Measurements from ENCODE around the gene URM1.
"Not testable (repeated sequence)": the region's sequence is repeated elsewhere in the genome, so short reads cannot be mapped to it uniquely, and the experiment has no call there.

The URM1 gene

DNA sequence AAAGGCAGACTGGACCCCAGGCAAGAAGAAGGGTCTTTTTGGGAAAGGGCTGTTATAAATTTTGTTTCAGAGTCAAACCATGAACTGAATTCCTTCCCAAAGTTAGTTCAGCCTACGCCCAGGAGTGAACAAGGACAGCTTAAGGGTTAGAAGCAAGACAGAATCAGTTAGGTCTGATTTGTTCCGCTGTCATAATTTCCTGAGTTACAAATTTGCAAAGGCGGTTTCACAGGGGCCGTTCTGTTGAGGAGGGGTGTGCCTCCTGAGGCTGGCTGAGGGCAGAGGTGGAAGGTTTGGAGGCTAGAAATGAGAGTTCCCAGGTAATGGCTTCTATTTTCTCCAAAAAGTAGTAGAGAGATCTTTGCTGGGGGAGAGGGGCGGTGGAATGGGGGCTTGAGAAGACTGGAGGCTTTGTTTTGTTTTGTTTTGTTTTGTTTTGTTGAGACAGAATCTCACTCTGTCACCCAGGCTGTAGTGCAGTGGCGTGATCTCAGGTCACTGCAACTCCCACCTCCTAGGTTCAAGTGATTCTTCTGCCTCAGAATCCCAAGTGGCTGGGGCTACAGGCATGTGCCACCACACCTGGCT, 45.4 kb downstream of the URM1 start:
- H3K27ac ChIP-seq: peak overlapping the region; percentile 70

DNA sequence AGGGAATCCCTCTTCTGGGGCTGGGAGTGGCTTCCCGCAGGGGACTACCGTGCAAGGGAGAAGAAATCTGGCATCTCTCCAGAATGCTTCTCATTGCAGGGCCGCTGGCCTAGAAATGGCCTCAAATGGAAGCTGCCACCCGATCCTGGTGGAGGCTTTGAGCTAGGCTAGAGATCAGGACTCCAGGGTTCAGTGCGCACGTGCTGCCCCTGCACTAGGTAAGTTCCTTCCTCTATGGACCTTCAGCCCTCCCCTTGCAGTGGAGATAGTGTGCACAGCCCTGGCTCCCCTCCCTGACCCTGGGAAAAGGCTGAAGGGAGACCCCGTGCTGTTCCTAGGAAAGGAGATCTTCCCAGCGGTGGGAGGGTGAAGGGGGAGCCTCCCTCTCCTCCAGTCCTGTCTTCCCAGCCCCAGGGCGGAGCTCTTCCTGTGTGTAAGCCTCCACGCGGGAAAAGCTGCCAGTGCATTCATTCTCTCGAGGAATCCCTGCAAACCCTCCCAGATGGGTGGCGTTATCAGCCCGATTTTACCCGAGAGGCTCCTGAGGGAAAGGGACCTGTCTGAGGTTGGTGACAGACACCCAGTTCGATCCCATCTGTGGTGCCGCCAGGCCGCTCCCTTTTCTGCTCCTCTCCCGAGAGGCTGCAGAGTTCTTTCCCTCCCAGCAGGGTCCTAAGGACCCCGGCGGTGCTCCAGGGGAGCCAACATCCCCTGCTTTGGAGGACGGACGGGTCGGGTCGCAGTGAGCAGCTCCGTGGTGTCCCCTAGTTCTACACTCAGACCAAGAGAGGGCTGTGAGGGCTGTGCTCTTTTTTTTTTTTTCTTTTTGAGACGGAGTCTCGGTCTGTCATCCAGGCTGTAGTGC, 48.1 kb downstream of the URM1 start:
- no peak for TF ChIP-seq ZFX (IDR thresholded peaks at IDR 0.05; ENCODE audit: borderline replicate concordance)
- TF ChIP-seq, protein P1, sequence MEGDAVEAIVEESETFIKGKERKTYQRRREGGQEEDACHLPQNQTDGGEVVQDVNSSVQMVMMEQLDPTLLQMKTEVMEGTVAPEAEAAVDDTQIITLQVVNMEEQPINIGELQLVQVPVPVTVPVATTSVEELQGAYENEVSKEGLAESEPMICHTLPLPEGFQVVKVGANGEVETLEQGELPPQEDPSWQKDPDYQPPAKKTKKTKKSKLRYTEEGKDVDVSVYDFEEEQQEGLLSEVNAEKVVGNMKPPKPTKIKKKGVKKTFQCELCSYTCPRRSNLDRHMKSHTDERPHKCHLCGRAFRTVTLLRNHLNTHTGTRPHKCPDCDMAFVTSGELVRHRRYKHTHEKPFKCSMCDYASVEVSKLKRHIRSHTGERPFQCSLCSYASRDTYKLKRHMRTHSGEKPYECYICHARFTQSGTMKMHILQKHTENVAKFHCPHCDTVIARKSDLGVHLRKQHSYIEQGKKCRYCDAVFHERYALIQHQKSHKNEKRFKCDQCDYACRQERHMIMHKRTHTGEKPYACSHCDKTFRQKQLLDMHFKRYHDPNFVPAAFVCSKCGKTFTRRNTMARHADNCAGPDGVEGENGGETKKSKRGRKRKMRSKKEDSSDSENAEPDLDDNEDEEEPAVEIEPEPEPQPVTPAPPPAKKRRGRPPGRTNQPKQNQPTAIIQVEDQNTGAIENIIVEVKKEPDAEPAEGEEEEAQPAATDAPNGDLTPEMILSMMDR (IDR thresholded peaks at IDR 0.05): no peak
- H3K27ac ChIP-seq: peak overlapping the region; percentile 47; the same call in 1 of the 2 replicates

More for the DNA sequence above, 45.4 kb downstream of the URM1 start:
- no peak for TF ChIP-seq ZFX (IDR thresholded peaks at IDR 0.05; ENCODE audit: borderline replicate concordance)
- TF ChIP-seq, protein P1 (IDR thresholded peaks at IDR 0.05): no peak

- H3K27ac ChIP-seq: peak overlapping the region; percentile 47
- TF ChIP-seq, protein P1 (IDR thresholded peaks at IDR 0.05): peak; percentile 94
- TF ChIP-seq ZFX (IDR thresholded peaks at IDR 0.05; ENCODE audit: borderline replicate concordance): no peak
These were observed 49.0 kb downstream of the URM1 start for GRCh38 chr9:128420060-128420650.

- no peak for TF ChIP-seq ZFX (IDR thresholded peaks at IDR 0.05; ENCODE audit: borderline replicate concordance)
- TF ChIP-seq, protein P1 (IDR thresholded peaks at IDR 0.05): no peak
- peak within 1 kb of the TSS; percentile 47 for H3K27ac ChIP-seq
These were observed 49.7 kb downstream of the URM1 start, which contains the start of gene CERCAM for GRCh38 chr9:128420651-128421481. TSS of gene CERCAM (plus strand) at chr9:128420857. CDS start at chr9:128420878, 21 bp downstream.

- H3K27ac ChIP-seq: no peak overlapping the region
- TF ChIP-seq, protein P1 (IDR thresholded peaks at IDR 0.05): no peak
- no peak for TF ChIP-seq ZFX (IDR thresholded peaks at IDR 0.05; ENCODE audit: borderline replicate concordance)
These were observed 50.4 kb downstream of the URM1 start for GRCh38 chr9:128421482-128421996.

GRCh38 chr9:128422022-128422782, 51.0 kb downstream of the URM1 start:
- H3K27ac ChIP-seq: not testable (repeated sequence)

Data from 22Rv1 (cell line).